ENCODE data around the gene IFIT1B. TPM values are rescaled to one million over a fixed set of nuclear protein-coding genes. Genes with fewer than 3 reads are reported as not detected.

IFIT1B gene
- total and polyA plus RNA-seq, 9 of the 15 experiments (the other 6 are each of a cell fraction or from before 2014, with no cell fraction given) = not detected

DNA sequence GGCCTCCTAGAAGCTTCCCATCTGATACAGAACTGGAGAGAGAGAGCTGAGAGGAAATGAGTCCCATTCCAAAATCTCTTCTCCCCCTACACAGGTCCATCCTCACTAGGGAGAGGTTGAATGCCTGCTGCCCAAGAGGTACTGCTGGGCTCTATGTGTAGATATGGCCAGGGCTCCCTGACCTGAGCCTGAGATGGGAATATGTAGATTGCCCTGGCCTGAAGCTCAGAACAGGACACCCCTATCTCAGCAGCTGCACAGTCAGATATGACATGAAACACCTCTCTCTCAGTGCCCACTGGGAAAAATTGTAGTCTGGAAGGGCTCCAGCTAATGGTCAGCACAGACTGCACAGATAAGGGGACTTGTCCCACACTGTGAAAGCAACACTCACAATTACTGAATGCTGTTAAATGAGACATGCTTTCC is 3.1 kb upstream of the IFIT1B start (continued):
- TF ChIP-seq YBX1 (IDR thresholded peaks at IDR 0.05) = no peak
- no peak for TF ChIP-seq HDAC6 (IDR thresholded peaks at IDR 0.05; ENCODE audit: low read depth, low read length)
- TF ChIP-seq ZNF79 (CRISPR knock-in tag; IDR thresholded peaks at IDR 0.05; ENCODE audit: low read depth) = no peak
- TF ChIP-seq EGR1 (conservative IDR thresholded peaks at IDR 0.05) = no peak
- TF ChIP-seq BCOR (IDR thresholded peaks at IDR 0.05) = no peak
- no peak for TF ChIP-seq HOXB6 (CRISPR knock-in tag; IDR thresholded peaks at IDR 0.05; ENCODE audit: borderline replicate concordance)
- TF ChIP-seq ZNF224 (CRISPR knock-in tag; IDR thresholded peaks at IDR 0.05) = no peak
- TF ChIP-seq ZFP36 (IDR thresholded peaks at IDR 0.05; ENCODE audit: low read depth, low read length, partially characterized antibody) = peak; percentile 28
- TF ChIP-seq CTBP1 (IDR thresholded peaks at IDR 0.05; ENCODE audit: borderline replicate concordance) = no peak; the same call in 1 of the 2 replicates
- no peak for TF ChIP-seq ZNF3 (CRISPR knock-in tag; IDR thresholded peaks at IDR 0.05)
- peak in 1 of 2 experiments; percentile 57; a peak in 1 of 4 replicates for TF ChIP-seq RCOR1 (IDR thresholded peaks at IDR 0.05; ENCODE audit: borderline replicate concordance in 1 of 2, low read depth in 2 of 2, low read length in 2 of 2)
- TF ChIP-seq MAFG (tag; conservative IDR thresholded peaks at IDR 0.05) = 0 out of 2 replicates have a peak, but pooled peaks have one; percentile 1
- TF ChIP-seq, protein P1, sequence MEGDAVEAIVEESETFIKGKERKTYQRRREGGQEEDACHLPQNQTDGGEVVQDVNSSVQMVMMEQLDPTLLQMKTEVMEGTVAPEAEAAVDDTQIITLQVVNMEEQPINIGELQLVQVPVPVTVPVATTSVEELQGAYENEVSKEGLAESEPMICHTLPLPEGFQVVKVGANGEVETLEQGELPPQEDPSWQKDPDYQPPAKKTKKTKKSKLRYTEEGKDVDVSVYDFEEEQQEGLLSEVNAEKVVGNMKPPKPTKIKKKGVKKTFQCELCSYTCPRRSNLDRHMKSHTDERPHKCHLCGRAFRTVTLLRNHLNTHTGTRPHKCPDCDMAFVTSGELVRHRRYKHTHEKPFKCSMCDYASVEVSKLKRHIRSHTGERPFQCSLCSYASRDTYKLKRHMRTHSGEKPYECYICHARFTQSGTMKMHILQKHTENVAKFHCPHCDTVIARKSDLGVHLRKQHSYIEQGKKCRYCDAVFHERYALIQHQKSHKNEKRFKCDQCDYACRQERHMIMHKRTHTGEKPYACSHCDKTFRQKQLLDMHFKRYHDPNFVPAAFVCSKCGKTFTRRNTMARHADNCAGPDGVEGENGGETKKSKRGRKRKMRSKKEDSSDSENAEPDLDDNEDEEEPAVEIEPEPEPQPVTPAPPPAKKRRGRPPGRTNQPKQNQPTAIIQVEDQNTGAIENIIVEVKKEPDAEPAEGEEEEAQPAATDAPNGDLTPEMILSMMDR (IDR thresholded peaks at IDR 0.05 in 2 of 3, conservative IDR thresholded peaks at IDR 0.05 in 1 of 3; ENCODE audit: insufficient read depth in 2 of 3, low read depth in 1 of 3, low read length in 3 of 3) = no peak
- no peak for TF ChIP-seq PRMT5 (CRISPR knock-in tag; IDR thresholded peaks at IDR 0.05)
- TF ChIP-seq ZNF589 (CRISPR knock-in tag; IDR thresholded peaks at IDR 0.05; ENCODE audit: low read depth) = no peak
- no peak for TF ChIP-seq ZFPM2 (CRISPR knock-in tag; IDR thresholded peaks at IDR 0.05)
- TF ChIP-seq ARID2 (IDR thresholded peaks at IDR 0.05) = no peak
- no peak for TF ChIP-seq NELFE (IDR thresholded peaks at IDR 0.05; ENCODE audit: insufficient read depth, insufficient read length)
- TF ChIP-seq, protein P2, sequence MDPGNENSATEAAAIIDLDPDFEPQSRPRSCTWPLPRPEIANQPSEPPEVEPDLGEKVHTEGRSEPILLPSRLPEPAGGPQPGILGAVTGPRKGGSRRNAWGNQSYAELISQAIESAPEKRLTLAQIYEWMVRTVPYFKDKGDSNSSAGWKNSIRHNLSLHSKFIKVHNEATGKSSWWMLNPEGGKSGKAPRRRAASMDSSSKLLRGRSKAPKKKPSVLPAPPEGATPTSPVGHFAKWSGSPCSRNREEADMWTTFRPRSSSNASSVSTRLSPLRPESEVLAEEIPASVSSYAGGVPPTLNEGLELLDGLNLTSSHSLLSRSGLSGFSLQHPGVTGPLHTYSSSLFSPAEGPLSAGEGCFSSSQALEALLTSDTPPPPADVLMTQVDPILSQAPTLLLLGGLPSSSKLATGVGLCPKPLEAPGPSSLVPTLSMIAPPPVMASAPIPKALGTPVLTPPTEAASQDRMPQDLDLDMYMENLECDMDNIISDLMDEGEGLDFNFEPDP (CRISPR knock-in tag; IDR thresholded peaks at IDR 0.05) = no peak
- TF ChIP-seq, protein P3, sequence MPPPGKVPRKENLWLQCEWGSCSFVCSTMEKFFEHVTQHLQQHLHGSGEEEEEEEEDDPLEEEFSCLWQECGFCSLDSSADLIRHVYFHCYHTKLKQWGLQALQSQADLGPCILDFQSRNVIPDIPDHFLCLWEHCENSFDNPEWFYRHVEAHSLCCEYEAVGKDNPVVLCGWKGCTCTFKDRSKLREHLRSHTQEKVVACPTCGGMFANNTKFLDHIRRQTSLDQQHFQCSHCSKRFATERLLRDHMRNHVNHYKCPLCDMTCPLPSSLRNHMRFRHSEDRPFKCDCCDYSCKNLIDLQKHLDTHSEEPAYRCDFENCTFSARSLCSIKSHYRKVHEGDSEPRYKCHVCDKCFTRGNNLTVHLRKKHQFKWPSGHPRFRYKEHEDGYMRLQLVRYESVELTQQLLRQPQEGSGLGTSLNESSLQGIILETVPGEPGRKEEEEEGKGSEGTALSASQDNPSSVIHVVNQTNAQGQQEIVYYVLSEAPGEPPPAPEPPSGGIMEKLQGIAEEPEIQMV (tag; conservative IDR thresholded peaks at IDR 0.05; ENCODE audit: low read depth) = no peak
- TF ChIP-seq TRIM24 (IDR thresholded peaks at IDR 0.05) = peak in 1 of 2 experiments; percentile 31; a peak in 1 of 4 replicates
- TF ChIP-seq MCM5 (IDR thresholded peaks at IDR 0.05; ENCODE audit: low read depth) = no peak
- TF ChIP-seq MCM2 (IDR thresholded peaks at IDR 0.05; ENCODE audit: low read depth) = no peak
- no peak for TF ChIP-seq ZNF436 (CRISPR knock-in tag; IDR thresholded peaks at IDR 0.05)
- peak; percentile 73 for TF ChIP-seq TEAD4 (IDR thresholded peaks at IDR 0.05; ENCODE audit: low read length)
- no peak for TF ChIP-seq TEAD4 (CRISPR knock-in tag; IDR thresholded peaks at IDR 0.05; ENCODE audit: borderline replicate concordance)
- 0 out of 2 replicates have a peak, but pooled peaks have one; percentile 15 for TF ChIP-seq SMARCE1 (IDR thresholded peaks at IDR 0.05)
- TF ChIP-seq KDM2B (CRISPR knock-in tag; IDR thresholded peaks at IDR 0.05) = no peak
- no peak for TF ChIP-seq SMAD3 (CRISPR knock-in tag; conservative IDR thresholded peaks at IDR 0.05)

All from K562 (cell line).